Stimulated activated CD8-positive, alpha-beta memory T cell treated with anti-CD3 and anti-CD28 coated beads, Interleukin-4, amount 100 ng/mL, for 1 hour (primary cell): ENCODE measurements around the gene TPSB2.
"Not testable (repeated sequence)": the region's sequence is repeated elsewhere in the genome, so short reads cannot be mapped to it uniquely, and the experiment has no call there.

Experiments used
- DNase-seq, 2 donors: peaks; one replicate each; pipeline ENCODE4 v3.0.0-alpha.2; 2020; ENCODE audit warnings: low read depth in 2 of 2, low spot score in 1 of 2

Gene TPSB2

DNA sequence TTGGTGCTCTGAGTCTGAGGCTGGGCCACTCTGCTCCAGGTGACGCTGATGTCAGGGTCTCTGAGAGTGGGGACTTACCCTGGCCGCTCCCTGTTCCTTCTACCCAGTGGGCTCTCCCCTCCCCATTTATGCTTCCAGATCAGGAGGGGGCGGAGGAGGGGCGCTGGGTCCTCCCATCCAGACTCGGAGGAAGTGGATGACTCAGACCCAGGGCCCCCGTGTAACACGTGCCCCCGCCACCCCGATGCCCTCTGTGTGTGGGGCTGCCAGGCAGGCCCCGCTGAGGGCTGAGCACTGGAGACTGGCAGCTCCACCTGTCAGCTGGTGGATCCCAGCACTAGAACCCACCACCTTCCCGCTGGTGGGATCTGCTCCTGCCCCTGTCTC lies at the start of gene TPSB2:
Gene TPSB2, minus strand, starts transcription at position 101 of the 387 bp plus-strand sequence. CDS start 233 bp downstream, outside the sequence.
- not testable (repeated sequence) for DNase-seq

DNA sequence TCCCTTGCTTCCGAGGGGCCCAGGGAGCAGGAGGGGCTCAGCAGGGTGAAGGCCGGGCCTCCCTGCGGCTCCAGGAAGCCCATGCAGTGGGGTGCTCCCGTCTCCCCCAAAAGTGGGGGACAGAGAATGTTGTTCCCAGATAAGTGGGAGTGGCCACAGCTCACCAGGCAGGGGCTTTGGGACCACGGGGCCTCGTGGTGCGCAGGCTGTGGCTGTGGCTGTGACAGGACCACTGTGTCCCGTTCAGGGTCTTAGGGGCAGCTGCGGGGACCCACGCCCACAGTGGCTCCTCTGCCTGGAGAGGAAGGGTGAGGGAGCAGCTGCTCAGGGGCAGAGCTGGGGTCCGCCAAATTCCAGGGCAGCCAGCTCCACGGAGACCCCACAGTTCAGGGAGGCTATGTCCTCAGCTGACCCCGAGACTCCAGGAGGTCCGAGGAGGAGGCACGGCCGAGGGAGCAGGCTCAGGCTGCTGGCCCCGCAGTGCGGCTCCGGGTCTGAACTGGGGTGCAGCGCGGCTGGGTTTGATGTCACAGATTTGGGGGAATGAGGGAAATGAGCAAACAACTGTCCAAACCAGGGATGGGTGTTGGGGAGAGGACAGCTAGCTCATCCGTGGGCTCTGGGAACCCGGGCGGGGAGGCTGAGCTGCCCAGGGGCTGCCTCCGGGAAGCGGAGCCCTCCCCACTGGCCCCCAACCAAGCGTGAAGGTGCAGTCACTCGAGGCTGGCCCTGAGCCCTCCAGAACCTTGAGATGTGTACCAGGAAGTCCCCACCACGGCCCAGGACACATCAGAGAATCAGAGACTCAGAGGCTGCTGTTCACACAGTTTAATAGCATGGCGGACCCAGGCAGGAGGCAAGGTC lies 49.3 kb upstream of the TPSB2 start:
- no peak for DNase-seq

DNA sequence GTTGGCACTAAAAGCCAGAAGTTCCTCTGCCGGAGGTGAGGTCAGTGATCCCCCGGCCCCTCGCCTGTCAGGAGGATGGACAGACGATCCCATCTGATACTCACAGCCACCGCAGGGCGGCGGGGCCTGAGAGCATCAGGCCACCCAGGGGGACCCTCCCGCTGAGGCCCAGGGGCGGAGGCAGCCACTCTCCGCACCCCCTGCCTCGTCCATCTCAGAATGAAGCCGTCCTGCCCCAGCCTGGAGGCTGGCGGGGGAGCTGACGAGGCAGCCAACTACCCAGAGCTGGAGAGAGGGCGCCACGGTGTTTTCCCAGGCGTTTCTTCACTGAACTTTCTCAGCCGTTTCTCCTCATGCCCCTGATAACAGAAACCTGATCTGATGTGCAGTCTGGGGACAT lies 48.5 kb upstream of the TPSB2 start:
- DNase-seq, result no peak

DNA sequence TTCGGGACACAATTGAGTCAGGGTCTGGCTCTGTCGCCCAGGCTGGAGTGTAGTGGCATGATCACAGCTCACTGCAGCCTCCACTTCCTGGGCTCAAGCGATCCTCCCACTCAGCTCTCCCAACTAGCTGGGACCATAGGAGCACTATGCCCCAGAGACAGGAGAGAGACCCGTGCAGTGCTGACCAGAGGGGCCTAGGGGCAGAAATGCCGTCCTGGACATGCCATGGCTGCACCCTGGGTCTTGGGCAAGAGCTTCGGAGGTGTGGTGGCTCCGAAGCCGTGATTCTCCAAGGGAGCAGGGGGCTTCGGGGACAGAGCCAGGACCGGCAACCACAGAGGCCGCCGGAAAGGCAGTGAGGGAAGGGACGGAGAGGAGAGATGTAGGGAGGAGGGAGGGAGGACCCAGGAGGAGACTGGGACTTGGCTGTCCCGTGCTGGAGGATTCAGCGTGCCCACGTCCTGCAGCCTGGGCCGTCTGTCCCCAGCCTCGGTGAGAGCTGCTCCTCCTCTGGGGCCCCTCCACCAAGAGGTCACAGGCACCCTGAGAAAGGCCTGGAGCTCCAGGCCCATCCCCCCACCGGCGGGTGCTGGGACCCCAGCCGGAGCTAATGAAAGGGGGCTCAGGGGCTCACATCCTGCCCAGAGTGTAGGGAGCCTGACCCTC lies 47.8 kb upstream of the TPSB2 start:
- DNase-seq, result no peak

DNA sequence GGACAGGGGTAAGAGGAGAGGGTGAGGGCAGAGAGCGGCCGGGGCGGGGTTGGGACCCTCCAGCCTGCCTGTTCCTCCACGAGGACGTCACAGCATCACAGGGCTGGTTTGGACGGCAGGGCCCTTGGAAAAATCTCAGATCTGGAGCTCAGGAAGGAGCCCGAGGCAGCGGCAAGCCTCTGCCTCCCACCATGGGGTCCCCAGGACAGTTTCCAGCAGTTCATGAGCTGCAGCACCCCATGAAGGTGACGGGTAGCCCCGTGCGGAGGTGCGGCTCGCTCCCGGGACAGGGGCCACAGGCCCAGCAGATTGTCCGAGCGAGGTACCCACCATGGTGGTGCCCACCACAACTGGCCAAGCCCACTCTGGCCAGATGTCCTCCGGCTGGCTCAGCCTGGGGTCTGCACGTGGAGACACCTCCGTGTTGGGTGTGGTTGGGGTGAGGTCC lies 47.2 kb upstream of the TPSB2 start:
- no peak for DNase-seq

DNA sequence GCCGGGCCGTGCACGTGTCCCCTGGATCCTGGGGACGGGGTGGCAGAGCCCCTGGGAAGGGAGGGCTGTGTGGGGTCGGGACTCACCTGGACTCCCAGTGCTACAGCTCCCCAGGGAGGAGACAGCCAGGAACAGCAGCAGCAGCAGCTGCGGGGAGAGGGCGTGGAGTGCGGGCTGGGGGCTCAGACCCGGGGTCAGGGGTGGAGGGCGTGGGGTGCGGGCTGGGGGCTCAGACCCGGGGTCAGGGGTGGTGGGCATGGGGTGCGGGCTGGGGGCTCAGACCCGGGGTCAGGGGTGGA lies 46.5 kb upstream of the TPSB2 start:
- no peak for DNase-seq

DNA sequence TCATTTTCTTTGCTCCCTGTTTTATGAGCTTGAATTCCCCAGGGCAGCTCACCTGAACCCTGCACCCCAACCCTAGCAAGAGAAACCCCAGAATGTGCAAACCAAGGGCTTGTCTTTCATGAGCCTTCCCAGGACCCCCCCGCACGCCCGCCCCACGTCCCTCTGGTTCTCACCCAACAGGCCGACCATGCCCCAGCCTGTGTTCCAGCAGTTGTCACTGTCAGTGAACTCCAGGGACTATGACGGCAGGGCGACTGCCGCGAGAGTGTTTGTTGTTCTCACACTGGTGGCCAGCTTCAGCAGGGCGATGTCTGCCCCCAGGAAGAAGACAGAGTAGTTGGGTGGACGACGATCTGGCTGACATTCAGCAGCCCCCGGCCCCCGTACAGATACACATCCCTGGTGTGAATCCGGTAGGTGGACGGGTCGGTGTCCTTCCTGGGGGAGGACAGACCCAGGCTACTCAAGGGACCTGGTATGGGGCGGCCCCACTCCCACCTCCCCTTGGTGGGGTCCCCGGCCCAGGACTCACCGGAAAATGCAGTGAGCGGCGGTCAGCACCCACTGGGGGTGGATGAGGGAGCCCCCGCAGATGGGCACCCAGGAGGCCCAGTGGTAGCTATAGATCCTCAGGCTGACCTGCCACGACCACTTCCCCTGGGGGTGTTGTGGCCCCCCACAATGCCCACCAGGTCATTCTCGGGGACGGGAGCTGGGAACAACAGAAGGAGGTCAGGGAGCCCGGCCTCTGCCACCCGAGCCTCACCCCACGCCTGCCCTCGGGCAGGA lies 46.0 kb upstream of the TPSB2 start:
- DNase-seq, result no peak

DNA sequence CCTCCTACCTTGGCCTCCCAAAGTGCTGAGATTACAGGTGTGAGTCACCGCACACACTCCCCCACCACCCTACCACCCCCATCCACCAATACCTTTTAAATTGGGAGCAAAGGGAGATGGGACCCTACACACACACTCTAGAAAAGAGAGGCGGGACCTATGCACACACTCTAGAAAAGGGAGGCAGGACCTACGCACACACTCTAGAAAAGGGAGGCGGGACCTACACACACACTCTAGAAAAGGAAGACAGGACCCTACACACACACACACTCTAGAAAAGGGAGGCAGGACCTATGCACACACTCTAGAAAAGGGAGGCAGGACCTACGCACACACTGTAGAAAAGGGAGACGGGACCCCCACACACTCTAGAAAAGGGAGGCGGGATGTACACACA lies 44.8 kb upstream of the TPSB2 start:
- no peak for DNase-seq

DNA sequence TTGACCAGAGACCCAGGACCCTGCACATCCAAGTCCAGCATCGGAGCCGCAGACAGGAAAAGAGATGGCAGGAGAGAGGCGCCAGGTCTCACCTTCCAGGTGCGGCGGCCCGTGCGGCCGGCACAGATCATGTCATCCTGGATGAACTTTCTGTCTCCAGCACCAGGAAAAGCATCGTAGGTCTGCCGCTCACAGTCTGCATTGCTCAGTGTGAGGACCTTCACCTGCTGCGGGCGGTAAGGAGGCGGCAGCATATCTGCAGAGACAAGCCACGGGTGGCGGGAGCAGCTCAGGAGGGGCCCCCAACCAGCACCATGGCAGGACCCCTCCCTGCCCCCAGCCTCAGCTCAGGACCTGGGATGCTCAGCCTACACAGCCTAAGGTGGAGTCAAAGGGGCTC lies 43.8 kb upstream of the TPSB2 start:
- no peak for DNase-seq

DNA sequence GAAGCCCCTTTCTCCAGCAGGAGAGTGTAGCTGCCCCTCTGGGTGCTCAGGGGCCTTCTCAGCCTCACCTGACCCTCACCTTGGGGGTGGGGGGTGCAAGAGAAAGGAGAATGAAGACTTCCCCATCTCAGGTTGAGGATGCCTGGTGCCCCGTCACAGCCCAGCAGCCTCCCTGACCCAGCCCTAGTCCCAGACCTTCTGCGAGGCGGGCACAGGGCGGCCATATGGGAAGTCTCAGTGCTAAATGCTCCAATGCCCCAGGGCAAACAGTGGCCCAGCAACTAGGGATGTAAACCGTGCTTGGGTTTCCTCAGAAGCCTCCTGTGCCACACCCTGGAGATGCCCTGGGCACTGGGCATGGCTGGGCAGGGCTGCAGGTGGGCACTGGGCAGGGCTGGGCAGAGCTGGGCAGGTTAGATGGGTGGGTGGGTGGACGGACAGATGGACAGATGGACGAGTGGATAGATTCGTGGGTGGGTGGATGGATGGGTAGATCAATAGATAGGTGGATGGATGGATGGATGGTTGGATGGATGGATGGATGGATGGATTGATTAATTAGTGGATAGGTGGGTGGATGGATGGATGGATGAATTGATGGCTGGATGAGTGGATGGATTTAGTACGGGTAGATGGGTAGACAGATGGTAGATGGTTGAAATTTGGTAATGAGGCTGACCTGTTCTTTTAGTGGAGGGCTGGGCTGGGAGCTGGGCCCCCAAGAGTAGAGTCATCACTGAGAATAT lies 42.6 kb upstream of the TPSB2 start:
- no peak for DNase-seq

DNA sequence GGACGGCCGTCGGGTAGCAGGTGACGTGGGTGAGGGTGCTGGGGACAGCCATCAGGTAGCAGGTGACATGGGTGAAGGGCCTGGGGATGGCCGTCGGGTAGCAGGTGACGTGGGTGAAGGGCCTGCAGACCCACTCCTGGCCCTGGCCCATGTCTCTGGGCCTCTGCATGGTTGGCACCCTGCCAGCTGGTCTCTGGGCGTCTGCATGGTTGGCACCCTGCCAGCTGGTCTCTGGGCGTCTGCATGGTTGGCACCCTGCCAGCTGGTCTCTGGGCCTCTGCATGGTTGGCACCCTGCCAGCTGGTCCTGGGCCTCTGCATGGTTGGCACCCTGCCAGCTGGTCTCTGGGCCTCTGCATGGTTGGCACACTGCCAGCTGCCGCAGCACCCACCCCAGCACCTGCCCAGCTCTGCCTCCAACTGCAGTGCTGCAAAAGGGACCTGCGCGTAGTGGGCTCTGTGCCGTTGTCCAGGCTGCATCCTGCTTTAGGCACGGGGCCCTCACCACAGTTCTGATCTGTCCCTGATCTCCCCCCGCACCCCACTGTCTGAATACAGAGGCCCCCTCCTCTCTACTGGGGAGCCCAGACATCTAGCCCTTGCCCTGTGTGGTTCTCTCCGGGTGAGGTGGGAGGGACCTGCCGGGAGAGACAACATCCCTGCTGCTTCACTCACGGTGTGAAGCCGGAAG lies 41.9 kb upstream of the TPSB2 start:
- DNase-seq, result not testable (repeated sequence)

DNA sequence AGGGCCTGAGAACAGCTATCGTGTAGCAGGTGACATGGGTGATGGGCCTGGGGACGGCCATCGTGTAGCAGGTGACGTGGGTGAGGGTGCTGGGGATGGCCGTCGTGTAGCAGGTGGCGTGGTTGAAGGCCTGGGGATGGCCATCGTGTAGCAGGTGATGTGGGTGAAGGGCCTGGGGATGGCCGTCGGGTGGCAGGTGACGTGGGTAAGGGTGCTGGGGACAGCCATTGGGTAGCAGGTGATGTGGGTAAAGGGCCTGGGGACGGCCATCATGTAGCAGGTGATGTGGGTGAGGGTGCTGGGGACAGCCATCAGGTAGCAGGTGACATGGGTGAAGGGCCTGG lies 41.4 kb upstream of the TPSB2 start:
- no peak for DNase-seq

DNA sequence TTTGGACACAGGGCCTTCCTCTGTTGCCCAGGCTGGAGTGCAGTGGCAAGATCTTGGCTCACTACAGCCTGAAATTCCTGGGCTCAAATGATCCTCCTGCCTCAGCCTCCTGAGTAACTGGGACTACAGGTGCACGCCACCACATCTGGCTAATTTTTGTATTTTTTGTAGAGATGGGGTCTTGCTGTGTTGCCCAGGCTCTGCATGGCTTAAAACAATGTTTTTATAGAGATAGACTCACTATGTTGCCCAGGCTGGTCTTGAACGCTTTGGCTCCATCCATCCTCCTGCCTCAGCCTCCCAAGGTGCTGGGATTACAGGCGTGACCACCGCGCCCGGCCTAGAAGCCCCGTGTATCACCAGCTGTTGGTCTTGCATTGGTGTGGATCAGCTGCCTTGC lies 39.4 kb upstream of the TPSB2 start:
- DNase-seq, result not testable (repeated sequence)

DNA sequence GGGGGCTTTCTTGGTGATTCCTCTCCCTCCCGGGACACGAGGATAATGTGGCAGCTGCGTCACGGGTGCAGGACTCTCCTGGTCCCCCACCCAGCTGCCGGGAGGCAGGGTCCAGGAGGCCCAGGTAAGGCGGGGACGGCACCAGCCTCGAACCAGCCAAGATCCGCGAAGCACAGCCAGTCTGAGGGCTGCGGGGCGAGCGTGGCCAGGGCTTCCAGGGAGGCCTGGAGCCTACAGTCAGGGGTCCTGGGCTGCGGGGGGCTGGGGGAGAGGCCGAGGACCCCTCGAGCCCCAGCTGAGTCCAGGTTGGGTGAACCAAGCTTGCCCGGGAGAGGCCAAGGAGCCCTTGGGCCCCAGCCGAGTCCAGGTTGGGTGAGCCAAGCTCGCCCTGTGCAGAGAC lies 35.8 kb upstream of the TPSB2 start:
- no peak for DNase-seq

DNA sequence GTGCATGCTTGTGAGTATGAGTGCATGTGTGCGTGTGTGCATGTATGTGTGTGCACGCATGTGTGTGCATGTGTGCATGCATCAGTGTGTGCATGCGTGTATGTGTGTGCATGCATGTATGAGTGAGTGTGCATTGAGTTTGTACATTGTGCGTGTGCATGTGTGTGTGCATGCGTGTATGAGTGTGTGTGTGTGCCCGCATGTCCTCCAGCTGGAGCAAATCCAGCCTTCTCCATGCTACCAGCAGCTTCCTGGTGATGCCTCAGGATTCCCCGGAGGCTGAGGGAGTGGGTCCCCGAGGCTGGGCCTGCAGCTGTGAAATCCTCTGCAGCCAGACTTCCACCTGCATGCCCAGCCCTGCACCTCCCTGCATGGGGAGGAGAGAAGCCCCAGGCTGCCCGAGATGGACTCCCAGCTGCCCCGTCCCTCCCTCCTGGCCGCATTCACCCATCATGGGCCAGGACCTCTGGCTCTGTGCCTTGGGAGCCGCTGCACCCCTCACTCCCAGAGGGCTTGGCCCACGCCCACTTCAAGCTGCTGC lies 35.2 kb upstream of the TPSB2 start:
- DNase-seq, result no peak

DNA sequence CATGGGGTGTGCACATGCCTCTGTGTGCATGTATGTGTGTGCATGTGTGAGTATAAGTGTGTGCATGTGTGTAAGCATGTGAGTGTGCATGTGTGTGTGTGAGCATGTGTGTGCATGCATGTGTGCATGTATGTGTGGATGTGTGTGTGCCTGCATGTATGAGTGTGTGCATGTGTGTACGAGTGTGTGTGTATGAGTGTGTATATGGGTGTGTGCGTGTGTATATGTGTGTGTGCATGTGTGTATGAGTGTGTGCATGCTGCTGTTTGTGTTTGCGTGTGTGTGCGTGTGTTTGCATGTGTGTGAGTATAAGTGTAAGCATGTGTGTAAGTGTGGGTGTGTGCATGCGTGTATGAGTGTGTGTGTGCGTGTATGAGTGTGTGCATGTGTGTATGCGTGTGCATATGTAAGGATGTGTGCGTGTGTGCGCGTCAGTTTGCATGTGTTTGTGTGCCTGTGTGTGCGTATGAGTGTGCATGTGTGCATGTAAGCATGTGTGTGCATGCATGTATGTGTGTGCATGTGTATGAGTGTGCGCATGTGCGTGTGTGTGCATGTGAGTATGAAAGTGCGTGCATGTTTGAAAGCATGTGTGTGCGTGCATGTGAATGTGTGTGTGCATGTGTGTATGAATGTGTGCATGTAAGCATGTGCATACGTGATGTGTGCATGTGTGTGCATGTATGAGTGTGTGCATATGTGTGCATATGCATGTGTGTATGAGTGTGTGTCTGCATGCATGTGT lies 34.5 kb upstream of the TPSB2 start:
- DNase-seq, result no peak

DNA sequence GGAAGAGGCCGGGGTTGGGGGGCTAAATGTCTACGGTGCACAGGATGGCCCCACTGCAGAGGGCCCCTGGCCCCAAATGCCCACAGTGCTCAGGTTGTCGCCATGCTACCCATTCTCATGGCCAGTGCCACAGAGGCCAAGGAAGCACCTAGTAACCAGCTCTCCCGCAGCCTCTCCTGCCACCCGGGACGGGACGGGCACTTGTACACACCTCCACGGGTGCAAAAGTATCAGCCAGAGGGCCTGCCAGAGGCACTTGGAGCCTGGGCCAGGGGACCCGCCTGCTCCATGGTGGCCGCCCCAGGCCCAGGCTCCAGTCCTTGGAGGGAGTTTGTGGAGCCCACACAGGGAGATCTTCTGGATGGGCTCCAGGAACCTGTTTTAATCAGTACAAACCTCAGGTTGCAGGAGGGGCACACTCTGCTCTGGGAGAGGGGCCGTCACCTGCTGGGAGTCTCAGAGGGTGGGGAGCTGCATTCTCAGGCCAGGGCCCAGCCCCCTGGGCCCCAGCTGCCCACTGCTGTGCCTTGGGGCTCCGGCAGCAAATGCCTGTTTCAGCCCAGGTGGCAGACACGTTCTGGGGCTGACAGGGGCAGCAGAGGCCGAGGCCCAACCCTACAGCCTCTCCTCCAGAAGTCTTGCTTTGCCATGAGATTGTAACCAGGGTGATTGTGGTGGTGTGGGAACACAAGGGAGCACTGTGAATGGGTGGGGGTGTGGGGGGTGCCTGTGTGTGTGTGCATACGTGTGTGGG lies 33.8 kb upstream of the TPSB2 start:
- DNase-seq, result no peak

DNA sequence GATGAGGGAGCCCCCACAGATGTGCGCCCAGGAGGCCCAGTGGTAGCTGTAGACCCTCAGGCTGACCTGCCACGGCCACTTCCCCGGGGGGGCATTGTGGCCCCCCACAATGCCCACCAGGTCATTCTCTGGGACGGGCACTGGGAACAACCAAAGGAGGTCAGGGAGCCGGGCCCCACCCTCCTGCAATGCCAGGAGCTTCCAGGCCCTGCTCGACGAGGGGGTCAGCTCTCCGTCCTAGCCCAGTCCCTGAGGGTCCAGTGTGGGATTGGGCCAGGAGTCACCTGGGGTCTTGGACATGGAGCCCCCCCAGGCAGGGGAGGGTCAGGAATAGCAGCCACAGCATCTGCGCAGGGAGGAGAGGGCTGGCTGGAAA lies 32.9 kb upstream of the TPSB2 start:
- no peak for DNase-seq

DNA sequence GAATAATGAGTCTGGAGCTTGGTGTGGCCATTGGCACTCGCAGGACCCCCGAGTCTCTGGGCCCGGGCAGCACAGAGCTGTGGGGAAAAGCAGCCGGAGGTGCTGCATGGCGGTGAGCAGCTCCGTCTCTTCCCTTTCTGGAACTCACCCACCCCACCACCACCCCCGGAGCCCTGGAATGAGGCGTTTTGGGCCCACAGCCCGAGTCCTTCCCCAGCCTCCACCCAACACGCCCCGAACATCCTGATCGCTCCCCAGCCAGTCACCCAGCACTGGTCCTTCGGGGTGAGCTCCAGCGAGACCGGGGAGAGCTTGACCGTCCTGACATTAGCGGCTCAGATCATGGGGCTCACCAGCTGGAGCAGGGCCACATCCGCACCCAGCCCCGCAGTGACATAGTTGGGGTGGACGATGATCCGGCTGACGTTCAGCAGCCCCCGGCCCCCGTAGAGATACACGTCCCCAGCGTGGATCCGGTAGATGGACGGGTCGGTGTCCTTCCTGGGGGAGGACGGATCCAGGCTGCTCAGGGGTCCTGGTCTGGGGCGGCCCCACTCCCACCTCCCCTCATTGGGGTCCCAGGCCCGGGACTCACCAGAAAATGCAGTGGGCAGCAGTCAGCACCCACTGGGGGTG lies 32.3 kb upstream of the TPSB2 start:
- DNase-seq, result no peak
